ENCODE results near the gene PTGES. TPM values are rescaled to one million over a fixed set of nuclear protein-coding genes. Genes with fewer than 3 reads are reported as not detected.

The PTGES gene
- 0.32 and 0.46 TPM in 2 replicates for total RNA-seq

GRCh38 chr9:129752900-129753729 is at the start of gene PTGES:
TSS of gene PTGES (minus strand) at chr9:129753042. CDS start at chr9:129753012, 30 bp downstream.

Other genes with a start within 250 kb of the PTGES start
- not detected in 2 replicates for gene C9orf50, start 131.9 kb downstream of the PTGES start, total RNA-seq
- 33.4 and 35.1 TPM in 2 replicates for gene NTMT1, start 126.9 kb downstream of the PTGES start, total RNA-seq
- 12.0 and 16.2 TPM in 2 replicates for gene ASB6, start 110.9 kb downstream of the PTGES start, total RNA-seq
- under 0.01 TPM in 1 of 2 replicates, not detected in the other for gene PRRX2, start 87.4 kb downstream of the PTGES start, total RNA-seq
- 22.7 and 34.2 TPM in 2 replicates for gene TOR1B, start 50.1 kb upstream of the PTGES start, total RNA-seq
- gene TOR1A, start 71.1 kb upstream of the PTGES start, total RNA-seq: 35.6 and 41.3 TPM in 2 replicates
- gene C9orf78, start 82.2 kb upstream of the PTGES start, total RNA-seq: 32.2 and 54.0 TPM in 2 replicates
- 3.6 and 6.2 TPM in 2 replicates for gene USP20, start 82.4 kb upstream of the PTGES start, total RNA-seq

Measured in epithelial cell of umbilical artery (primary cell).